ENCODE results near the gene CAMKMT. TPM values are rescaled to one million over a fixed set of nuclear protein-coding genes. Genes with fewer than 3 reads are reported as not detected.

The CAMKMT gene
- total RNA-seq, 1 donor from 2014 or later, result 11.2 TPM

DNA sequence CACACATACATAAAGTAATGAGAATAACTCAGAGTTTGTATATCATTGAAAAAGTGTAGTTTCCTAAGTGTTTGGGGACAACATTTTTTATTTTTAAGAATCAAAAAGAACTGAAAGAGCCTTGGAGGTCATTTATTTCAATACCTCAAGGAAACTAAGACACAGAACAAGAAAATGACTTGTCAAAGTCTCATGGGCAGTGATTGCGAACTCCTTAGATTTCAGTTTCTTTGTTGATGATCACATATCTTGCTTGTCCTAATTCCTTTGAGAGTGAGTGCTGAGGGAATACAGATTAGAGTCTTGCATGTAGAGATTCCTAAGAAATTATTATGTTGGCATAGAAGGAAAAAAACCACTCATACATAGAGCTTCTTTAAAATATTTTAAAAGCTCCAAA, 243.8 kb downstream of the CAMKMT start:
- no peak for DNase-seq (ENCODE audit: low spot score)
- no peaks in the 10 kb centered on the region for H3K36me3 Mint-ChIP-seq (ENCODE audit: low read depth)
- H3K9me3 Mint-ChIP-seq, result peaks cover under 1% of the 10 kb centered on the region
- peaks cover 2% of the 10 kb centered on the region for H3K27me3 Mint-ChIP-seq (ENCODE audit: low read depth)
- no peak overlapping the region for H3K27ac Mint-ChIP-seq
- H3K4me1 Mint-ChIP-seq (ENCODE audit: low read depth), result no peaks in the 10 kb centered on the region
- no peak overlapping the region for H3K4me3 Mint-ChIP-seq (ENCODE audit: low read depth)
- intact Hi-C loops (cut with micrococcal nuclease), result no loop called here

DNA sequence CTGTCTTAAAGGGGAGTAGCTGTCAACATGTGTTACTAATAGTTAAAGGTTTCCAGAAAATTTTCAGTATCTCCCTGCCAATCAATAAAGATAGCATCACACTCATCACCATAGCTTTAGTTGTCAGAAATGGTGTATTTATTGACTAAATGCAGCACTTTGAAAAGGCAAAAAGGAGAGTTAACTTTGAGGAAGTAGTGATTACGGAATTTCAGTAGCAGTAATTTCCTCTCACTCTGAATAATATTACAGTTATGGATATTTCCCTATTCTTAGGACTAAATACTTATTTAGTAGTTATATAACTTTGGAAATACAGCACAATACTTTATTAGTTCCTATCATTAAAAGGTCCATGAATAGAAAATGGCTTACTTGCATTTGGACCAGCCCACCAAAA, 250.5 kb downstream of the CAMKMT start:
- Mint-ChIP-seq H3K4me3 (ENCODE audit: low read depth) (no peak overlapping the region), H3K36me3 (ENCODE audit: low read depth) (peaks cover 4% of the 10 kb centered on the region), H3K27ac (no peak overlapping the region), H3K27me3 (ENCODE audit: low read depth) (no peaks in the 10 kb centered on the region), H3K4me1 (ENCODE audit: low read depth) (peaks cover 10% of the 10 kb centered on the region), H3K9me3 (peaks cover 6% of the 10 kb centered on the region)
- no peak for DNase-seq (ENCODE audit: low spot score)
- intact Hi-C loops (cut with micrococcal nuclease), result no loop called here

DNA sequence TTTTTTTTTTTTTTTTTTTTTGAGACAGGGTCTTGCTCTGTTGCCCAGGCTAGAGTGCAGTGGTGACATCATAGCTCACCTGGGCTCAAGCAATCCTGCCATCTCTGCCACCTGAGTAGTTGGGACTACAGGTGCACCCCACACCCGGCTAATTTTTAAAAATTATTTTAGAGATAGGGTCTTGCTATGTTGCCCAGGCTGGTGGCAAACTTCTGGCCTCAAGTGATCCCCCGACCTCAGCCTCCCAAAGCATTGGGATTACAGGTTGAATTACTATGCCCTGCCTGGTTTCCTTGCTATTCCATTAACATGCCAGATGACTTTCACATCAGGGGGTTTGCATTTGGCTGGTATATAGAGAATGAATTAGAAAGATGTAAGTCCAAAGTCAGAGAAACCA, 253.2 kb downstream of the CAMKMT start:
- H3K9me3 Mint-ChIP-seq, result peaks cover 6% of the 10 kb centered on the region
- no peak overlapping the region for H3K27ac Mint-ChIP-seq
- intact Hi-C loops (cut with micrococcal nuclease), result no loop called here
- H3K36me3 Mint-ChIP-seq (ENCODE audit: low read depth), result peaks cover 4% of the 10 kb centered on the region
- H3K27me3 Mint-ChIP-seq (ENCODE audit: low read depth), result no peaks in the 10 kb centered on the region
- no peak overlapping the region for H3K4me3 Mint-ChIP-seq (ENCODE audit: low read depth)
- DNase-seq (ENCODE audit: low spot score), result no peak
- peaks cover 12% of the 10 kb centered on the region for H3K4me1 Mint-ChIP-seq (ENCODE audit: low read depth)

DNA sequence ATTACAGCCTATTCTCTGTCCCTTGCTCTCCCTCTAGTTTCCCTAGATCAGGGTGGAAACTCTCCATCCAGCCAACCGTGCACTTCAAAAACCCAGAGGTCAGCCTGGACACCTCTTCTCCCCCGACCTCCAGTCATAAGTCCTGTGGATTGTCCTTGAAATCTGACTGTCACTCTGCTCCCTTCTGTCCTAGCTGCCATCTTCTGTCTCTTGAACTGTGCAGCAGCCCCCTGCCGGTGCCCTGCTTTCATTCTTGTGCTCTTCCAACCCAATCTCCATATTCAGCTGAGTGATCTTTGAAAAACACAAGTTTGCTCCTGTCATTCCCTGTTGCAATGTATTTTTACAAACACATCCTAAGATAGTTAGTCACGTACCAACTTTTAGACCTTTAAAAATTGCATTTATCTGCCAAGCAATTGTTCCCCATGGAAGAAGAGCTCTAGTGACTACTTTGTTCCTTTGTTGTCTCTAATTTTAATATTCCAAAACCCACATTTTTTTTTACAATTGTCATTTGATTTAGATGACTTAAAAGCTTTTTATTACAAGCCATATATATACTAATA, 254.3 kb downstream of the CAMKMT start:
- DNase-seq (ENCODE audit: low spot score), result no peak
- H3K27ac Mint-ChIP-seq, result no peak overlapping the region

DNA sequence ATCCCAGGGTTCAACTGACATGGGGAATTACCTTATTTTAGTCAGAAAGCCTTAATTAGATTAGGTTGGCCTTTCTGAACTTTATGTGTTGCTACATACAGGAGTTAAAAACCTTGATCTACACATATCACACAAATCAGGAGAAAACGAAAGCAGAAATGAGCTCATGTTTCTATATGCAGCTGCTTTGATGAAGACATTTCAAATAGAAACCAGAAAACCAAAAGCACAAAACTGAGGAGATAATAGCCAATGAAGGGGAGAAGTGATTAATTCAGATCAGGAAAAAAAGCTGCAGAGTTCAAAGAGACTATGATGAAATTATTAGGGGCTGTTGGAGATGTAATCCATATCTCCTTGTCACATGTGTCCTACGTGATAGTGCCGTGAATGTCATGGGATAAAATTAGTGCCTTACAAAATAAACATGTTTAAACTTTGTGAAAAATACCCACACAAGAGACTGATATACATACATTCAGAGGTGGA, 255.0 kb downstream of the CAMKMT start:
- H3K27ac Mint-ChIP-seq, result no peak overlapping the region
- no peaks in the 10 kb centered on the region for H3K36me3 Mint-ChIP-seq (ENCODE audit: low read depth)

More for the DNA sequence above, 254.3 kb downstream of the CAMKMT start:
- Mint-ChIP-seq H3K4me1 (ENCODE audit: low read depth) (peaks cover 12% of the 10 kb centered on the region), H3K27me3 (ENCODE audit: low read depth) (no peaks in the 10 kb centered on the region), H3K4me3 (ENCODE audit: low read depth) (no peak overlapping the region), H3K36me3 (ENCODE audit: low read depth) (no peaks in the 10 kb centered on the region), H3K9me3 (peaks cover under 1% of the 10 kb centered on the region)
- intact Hi-C loops (cut with micrococcal nuclease), result loop anchor here (1.0 to 2.0 kb wide), 3 partner anchors 19 to 217 kb away; no protein-coding TSS in a partner anchor

DNA sequence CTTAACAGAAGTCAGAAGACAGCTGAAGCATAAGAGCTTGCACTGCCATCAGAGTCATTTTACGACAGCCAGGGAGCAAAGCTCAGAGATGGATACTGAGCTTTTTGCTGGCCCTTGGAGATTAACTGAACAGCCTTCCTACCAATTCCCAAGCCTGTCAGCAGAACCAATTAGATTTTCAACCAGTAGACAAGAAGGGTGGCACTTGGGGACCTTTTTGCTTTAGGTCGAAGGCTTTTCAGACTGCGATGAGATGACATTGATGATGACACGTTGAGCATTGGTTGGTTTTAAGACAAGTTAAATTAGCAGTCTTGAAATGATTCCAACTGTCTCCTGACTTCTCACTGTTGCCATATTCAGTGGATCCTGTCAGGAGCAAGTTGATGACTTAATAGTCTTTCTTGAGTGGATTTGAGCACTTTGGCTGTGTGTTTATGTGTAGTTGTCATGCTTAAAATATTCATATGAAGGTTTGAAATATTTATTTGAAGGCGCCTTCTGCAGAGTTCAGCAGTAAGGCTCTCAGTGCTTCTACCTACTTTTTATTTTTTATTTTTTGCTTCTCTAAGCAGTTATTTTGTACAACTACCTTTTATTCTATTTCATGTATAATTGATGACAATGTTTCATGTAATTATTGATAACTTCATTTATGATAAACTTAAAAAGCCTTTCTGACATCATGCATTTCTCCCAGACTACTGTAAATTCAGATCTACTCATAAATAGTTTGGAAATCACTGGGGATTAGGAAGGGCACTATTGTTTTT, 256.7 kb downstream of the CAMKMT start:
- intact Hi-C loops (cut with micrococcal nuclease), result no loop called here

More for the DNA sequence above, 255.0 kb downstream of the CAMKMT start:
- H3K4me3 Mint-ChIP-seq (ENCODE audit: low read depth), result no peak overlapping the region
- peaks cover 12% of the 10 kb centered on the region for H3K4me1 Mint-ChIP-seq (ENCODE audit: low read depth)
- no peak for DNase-seq (ENCODE audit: low spot score)
- no peaks in the 10 kb centered on the region for H3K9me3 Mint-ChIP-seq
- intact Hi-C loops (cut with micrococcal nuclease), result loop anchor here (1.0 to 2.0 kb wide), 3 partner anchors 18 to 216 kb away; no protein-coding TSS in a partner anchor
- no peaks in the 10 kb centered on the region for H3K27me3 Mint-ChIP-seq (ENCODE audit: low read depth)

DNA sequence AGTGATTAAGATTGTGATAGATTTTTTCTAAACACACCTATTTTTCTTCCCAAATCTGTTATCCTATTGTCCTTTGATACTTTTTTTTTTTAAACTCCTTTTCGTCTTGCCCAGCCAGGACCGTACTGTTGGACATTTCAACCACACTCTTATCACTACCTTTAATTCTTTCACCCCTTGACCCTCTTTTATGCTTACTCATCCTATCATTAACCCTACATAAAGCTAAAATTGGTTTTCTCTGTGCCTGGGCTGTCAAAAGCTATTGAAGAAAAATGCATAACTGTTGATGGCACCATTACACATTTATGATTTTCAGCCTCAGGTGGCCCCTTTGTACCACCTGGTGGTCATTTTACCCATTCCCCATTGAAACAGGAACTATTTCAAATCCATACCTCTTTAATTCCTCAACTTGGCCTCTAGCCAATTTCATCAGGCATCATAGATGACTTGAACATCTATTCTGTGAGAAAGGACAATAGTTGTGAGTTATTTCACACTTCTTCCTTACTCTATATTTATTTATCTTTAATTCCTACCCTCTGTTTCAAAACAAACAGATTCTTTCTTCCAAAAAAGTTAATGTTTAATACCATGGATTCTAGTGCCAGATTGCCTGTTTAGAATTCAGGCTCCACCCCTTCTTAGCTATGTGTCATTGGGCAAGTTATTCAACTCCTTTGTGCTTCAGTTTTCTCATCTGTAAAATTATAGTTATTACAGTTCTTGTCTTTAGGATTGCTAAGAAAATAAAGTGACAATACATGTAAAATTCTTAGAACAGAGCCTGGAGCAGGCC, 258.6 kb downstream of the CAMKMT start:
- H3K27ac Mint-ChIP-seq, result no peak overlapping the region
- intact Hi-C loops (cut with micrococcal nuclease), result no loop called here
- no peaks in the 10 kb centered on the region for H3K36me3 Mint-ChIP-seq (ENCODE audit: low read depth)
- H3K4me3 Mint-ChIP-seq (ENCODE audit: low read depth), result no peak overlapping the region
- no peaks in the 10 kb centered on the region for H3K27me3 Mint-ChIP-seq (ENCODE audit: low read depth)
- no peak for DNase-seq (ENCODE audit: low spot score)
- peaks cover 2% of the 10 kb centered on the region for H3K4me1 Mint-ChIP-seq (ENCODE audit: low read depth)
- no peaks in the 10 kb centered on the region for H3K9me3 Mint-ChIP-seq

More for the DNA sequence above, 256.7 kb downstream of the CAMKMT start:
- H3K36me3 Mint-ChIP-seq (ENCODE audit: low read depth), result no peaks in the 10 kb centered on the region
- no peak overlapping the region for H3K27ac Mint-ChIP-seq
- H3K4me1 Mint-ChIP-seq (ENCODE audit: low read depth), result peaks cover 12% of the 10 kb centered on the region
- H3K9me3 Mint-ChIP-seq, result no peaks in the 10 kb centered on the region
- H3K4me3 Mint-ChIP-seq (ENCODE audit: low read depth), result no peak overlapping the region
- no peaks in the 10 kb centered on the region for H3K27me3 Mint-ChIP-seq (ENCODE audit: low read depth)
- no peak for DNase-seq (ENCODE audit: low spot score)

DNA sequence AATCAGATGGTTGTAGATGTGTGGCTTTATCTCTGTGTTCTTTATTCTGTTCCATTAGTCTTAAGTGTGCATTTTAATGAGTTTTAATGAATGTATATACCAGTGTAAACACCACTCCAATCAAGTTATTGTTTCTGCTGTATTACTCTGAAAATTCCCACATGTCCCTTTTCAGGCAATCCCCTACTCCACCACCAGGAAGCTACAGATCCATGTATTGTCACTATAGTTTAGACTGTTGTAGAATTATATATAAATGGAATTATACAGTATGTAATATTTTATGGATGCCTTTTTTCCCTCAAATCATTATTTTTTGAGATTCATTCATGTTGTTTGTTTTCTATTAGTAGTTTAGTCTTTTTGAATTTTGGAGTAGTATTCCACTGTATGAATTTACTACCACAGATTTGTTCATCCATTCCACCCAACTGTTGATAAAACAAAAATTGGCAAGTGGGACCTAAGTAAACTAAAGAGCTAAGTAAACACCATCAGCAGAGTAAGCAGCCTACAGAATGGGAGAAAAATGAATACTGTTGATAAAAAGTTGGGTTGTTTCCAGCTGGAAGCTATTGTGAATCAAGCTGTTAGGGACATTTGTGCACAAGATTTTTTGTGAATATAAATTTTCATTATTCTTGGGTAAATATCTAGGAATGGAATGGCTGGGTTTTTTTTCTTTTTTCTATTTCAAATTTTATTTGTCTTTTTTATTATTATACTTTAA, 262.0 kb downstream of the CAMKMT start:
- Mint-ChIP-seq H3K27ac (no peak overlapping the region), H3K4me3 (ENCODE audit: low read depth) (no peak overlapping the region)

DNA sequence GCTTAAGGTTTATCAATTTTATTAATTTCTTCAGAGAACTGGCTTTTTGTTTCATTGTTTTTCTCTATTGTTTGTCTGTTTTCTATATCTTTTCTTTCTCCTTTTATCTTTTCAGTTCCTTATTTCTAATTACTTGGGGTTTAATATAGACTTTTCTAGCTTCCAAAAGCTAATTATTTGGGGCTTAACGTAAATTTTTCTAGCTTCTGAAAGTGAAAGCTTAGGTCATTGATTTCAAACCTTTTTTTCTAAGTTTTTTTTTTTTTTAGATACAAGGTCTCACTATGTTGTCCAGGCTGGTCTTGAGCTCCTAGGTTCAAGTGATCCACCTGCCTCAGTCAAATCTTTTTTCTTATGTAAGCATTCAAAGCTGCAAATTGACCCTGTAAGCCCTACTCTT, 266.6 kb downstream of the CAMKMT start:
- H3K36me3 Mint-ChIP-seq (ENCODE audit: low read depth), result peaks cover 3% of the 10 kb centered on the region

More for the DNA sequence above, 262.0 kb downstream of the CAMKMT start:
- H3K4me1 Mint-ChIP-seq (ENCODE audit: low read depth), result no peaks in the 10 kb centered on the region
- no peaks in the 10 kb centered on the region for H3K36me3 Mint-ChIP-seq (ENCODE audit: low read depth)
- intact Hi-C loops (cut with micrococcal nuclease), result no loop called here
- no peaks in the 10 kb centered on the region for H3K9me3 Mint-ChIP-seq
- no peaks in the 10 kb centered on the region for H3K27me3 Mint-ChIP-seq (ENCODE audit: low read depth)
- no peak for DNase-seq (ENCODE audit: low spot score)

DNA sequence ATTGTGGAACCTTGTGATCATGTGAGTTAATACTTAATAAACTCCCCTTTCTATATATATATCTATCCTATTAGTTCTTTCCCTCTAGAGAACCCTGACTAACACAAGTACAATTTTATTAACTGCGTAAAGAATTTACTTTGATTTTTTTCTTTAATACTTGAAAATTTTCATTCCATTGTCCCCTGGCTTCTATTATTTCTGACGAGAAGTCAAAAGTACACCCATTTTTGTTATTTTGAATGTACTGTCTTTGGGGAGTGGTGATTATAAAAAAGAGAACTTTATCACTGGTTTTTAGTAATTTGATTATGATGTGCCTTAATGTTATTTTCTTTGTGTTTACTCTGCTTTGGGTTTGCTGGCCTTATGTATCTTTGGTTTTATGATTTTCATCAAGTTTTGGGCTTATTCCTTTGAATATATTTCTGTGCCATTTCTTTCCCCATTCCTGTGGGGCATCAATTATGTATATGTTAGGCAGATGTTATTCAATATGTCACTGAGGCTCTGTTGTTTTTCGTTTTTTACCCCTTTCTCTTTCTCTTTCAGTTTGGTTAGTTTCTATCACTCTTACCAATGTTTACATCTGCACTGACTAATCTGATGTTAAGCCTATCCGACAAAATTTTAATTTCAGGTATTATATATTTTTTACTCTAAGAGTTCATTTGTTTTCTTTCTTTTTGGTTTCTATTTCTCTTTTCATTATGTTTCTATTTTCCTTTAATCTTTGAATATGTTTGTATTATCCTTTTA, 271.4 kb downstream of the CAMKMT start:
- no peak overlapping the region for H3K27ac Mint-ChIP-seq
- intact Hi-C loops (cut with micrococcal nuclease), result no loop called here
- DNase-seq (ENCODE audit: low spot score), result no peak
- H3K4me1 Mint-ChIP-seq (ENCODE audit: low read depth), result peaks cover 7% of the 10 kb centered on the region
- H3K4me3 Mint-ChIP-seq (ENCODE audit: low read depth), result no peak overlapping the region
- no peaks in the 10 kb centered on the region for H3K27me3 Mint-ChIP-seq (ENCODE audit: low read depth)
- H3K36me3 Mint-ChIP-seq (ENCODE audit: low read depth), result peaks cover 3% of the 10 kb centered on the region
- H3K9me3 Mint-ChIP-seq, result peaks cover 24% of the 10 kb centered on the region

More for the DNA sequence above, 266.6 kb downstream of the CAMKMT start:
- intact Hi-C loops (cut with micrococcal nuclease), result no loop called here
- no peak overlapping the region for H3K27ac Mint-ChIP-seq
- H3K4me1 Mint-ChIP-seq (ENCODE audit: low read depth), result peaks cover 2% of the 10 kb centered on the region
- peaks cover 21% of the 10 kb centered on the region for H3K9me3 Mint-ChIP-seq
- no peaks in the 10 kb centered on the region for H3K27me3 Mint-ChIP-seq (ENCODE audit: low read depth)
- H3K4me3 Mint-ChIP-seq (ENCODE audit: low read depth), result no peak overlapping the region
- DNase-seq (ENCODE audit: low spot score), result no peak

DNA sequence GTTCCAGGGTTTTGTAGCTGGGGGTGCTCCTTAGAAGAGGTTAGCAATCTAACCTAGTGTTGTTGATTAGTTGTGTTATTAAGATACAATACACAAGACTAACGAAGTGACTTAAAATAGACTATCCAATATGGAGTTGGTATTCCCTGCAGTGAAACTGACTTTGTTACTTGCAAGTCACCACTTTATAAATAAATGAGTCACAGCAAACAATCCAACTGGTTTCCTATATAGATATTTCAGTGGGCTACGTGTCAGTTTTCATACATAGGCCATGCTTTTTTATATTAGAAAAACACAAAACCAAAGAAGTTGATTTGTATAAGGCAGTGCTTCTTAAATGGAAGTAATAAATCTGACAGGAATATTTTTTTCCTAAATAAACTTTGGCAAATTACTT, 274.0 kb downstream of the CAMKMT start:
- DNase-seq (ENCODE audit: low spot score), result no peak
- H3K4me1 Mint-ChIP-seq (ENCODE audit: low read depth), result peaks cover 7% of the 10 kb centered on the region

More for the DNA sequence above, 274.0 kb downstream of the CAMKMT start:
- peaks cover 3% of the 10 kb centered on the region for H3K36me3 Mint-ChIP-seq (ENCODE audit: low read depth)
- intact Hi-C loops (cut with micrococcal nuclease), result loop anchor here (2.0 kb wide), 1 partner anchor 19 kb away; no protein-coding TSS in a partner anchor
- H3K9me3 Mint-ChIP-seq, result peaks cover 16% of the 10 kb centered on the region
- H3K4me3 Mint-ChIP-seq (ENCODE audit: low read depth), result no peak overlapping the region
- no peak overlapping the region for H3K27ac Mint-ChIP-seq
- H3K27me3 Mint-ChIP-seq (ENCODE audit: low read depth), result no peaks in the 10 kb centered on the region
